Panc1 (cell line): Measurements from ENCODE around the gene CEPT1.

Experiments
- CTCF ChIP-seq: fragments of 450-650 bp; IDR thresholded peaks from 2 replicates; pipeline ENCODE4 v1.5.1; 2017; ENCODE audit warnings: mild to moderate bottlenecking
- POLR2AphosphoS5 ChIP-seq: IDR thresholded peaks from 2 replicates; pipeline ENCODE4 v1.6.1; 2012; ENCODE audit warnings: mild to moderate bottlenecking, low read depth, low read length, moderate library complexity
- REST ChIP-seq, 2 experiments: IDR thresholded peaks; 2 replicates each; pipeline ENCODE4 v1.6.1; 2011 to 2012; ENCODE audit warnings: low read depth in 2 of 2, control low read depth in 1 of 2, low read length in 1 of 2, mild to moderate bottlenecking in 1 of 2, moderate library complexity in 1 of 2; ENCODE audit not compliant: insufficient read depth in 1 of 2
- SIN3A ChIP-seq: IDR thresholded peaks from 2 replicates; pipeline ENCODE4 v1.6.1; 2012; ENCODE audit warnings: low read depth, mild to moderate bottlenecking, low read length, moderate library complexity, borderline replicate concordance; ENCODE audit not compliant: insufficient read depth
- TCF7L2 ChIP-seq: IDR thresholded peaks from 2 replicates; pipeline ENCODE4 v1.6.1; 2011; ENCODE audit warnings: mild to moderate bottlenecking, low read depth, low read length, inconsistent platforms

- TF ChIP-seq CTCF (no peak), POLR2AphosphoS5 (no peak), TCF7L2 (no peak), REST (IDR thresholded peaks at IDR 0.05; ENCODE audit: insufficient read depth in 1 of 2, low read depth in 2 of 2, low read length in 1 of 2) (no peak), SIN3A (no peak)
These were observed 62.9 kb downstream of the CEPT1 start for GRCh38 chr1:111202707-111203623.
